HCT116 (cell line): Measurements from ENCODE around the gene CEP19.

ENCODE experiments used
- CEBPB ChIP-seq: IDR thresholded peaks from 2 replicates; pipeline ENCODE4 v1.6.1; 2012; ENCODE audit warnings: low read depth
- CTCF ChIP-seq, 3 experiments: fragments of 200-600 bp in 1 of 3; sonication (generic) in 1 of 3; IDR thresholded peaks in 2 of 3; conservative IDR thresholded peaks in 1 of 3; 2 replicates each; pipeline ENCODE4 v1.5.1; 2012 to 2017; ENCODE audit warnings: low read depth in 2 of 3, low read length in 2 of 3, antibody characterized with exemption in 1 of 3, borderline replicate concordance in 1 of 3, control low read depth in 1 of 3, mild to moderate bottlenecking in 1 of 3, mixed read lengths in 1 of 3, mixed run types in 1 of 3, moderate library complexity in 1 of 3; ENCODE audit not compliant: insufficient read depth in 1 of 3
- POLR2AphosphoS5 ChIP-seq: IDR thresholded peaks from 2 replicates; pipeline ENCODE4 v1.6.1; 2011; ENCODE audit warnings: mild to moderate bottlenecking, low read depth, low read length, moderate library complexity
- SP1 ChIP-seq: IDR thresholded peaks from 2 replicates; pipeline ENCODE4 v1.6.1; 2012; ENCODE audit warnings: low read depth
- TCF7L2 ChIP-seq: IDR thresholded peaks from 2 replicates; pipeline ENCODE4 v1.7.0; 2011; ENCODE audit warnings: borderline replicate concordance, inconsistent platforms; ENCODE audit not compliant: insufficient read depth, insufficient read length; ENCODE audit errors: extremely low read depth
- ZFX ChIP-seq: fragments of 450-650 bp; IDR thresholded peaks from 2 replicates; pipeline ENCODE4 v1.6.1; 2017
- ZNF274 ChIP-seq: fragments of 200-500 bp; sonication (Bioruptor generic); IDR thresholded peaks from 2 replicates; pipeline ENCODE4 v1.6.1; 2014; ENCODE audit warnings: mild to moderate bottlenecking, low read depth, low read length, inconsistent platforms

- TF ChIP-seq CTCF (IDR thresholded peaks at IDR 0.05 in 2 of 3, conservative IDR thresholded peaks at IDR 0.05 in 1 of 3; ENCODE audit: borderline replicate concordance in 1 of 3, insufficient read depth in 1 of 3, low read depth in 2 of 3, low read length in 2 of 3) (no peak), ZFX (no peak), SP1 (no peak), CEBPB (no peak), TCF7L2 (no peak), ZNF274 (no peak), POLR2AphosphoS5 (no peak)
These were observed 14.8 kb downstream of the CEP19 start for GRCh38 chr3:196697270-196697669.
